Measurements from ENCODE around the gene PPP1R13B. TPM values are rescaled to one million over a fixed set of nuclear protein-coding genes. Genes with fewer than 3 reads are reported as not detected.

The PPP1R13B gene
- total RNA-seq, 1 donor from 2014 or later, result 32.7 TPM

GRCh38 chr14:103699901-103700752 lies 147.2 kb downstream of the PPP1R13B start:
- peak overlapping the region; percentile 58 to 62 for H3K27ac ChIP-seq
- H3K4me3 ChIP-seq, result no peak overlapping the region
- H3K27me3 ChIP-seq, result no peaks in the 10 kb centered on the region
- no peaks in the 10 kb centered on the region for H3K9me3 ChIP-seq
- no peak for DNase-seq (ENCODE audit: low spot score in 2 of 2)
- TF ChIP-seq, protein P1, sequence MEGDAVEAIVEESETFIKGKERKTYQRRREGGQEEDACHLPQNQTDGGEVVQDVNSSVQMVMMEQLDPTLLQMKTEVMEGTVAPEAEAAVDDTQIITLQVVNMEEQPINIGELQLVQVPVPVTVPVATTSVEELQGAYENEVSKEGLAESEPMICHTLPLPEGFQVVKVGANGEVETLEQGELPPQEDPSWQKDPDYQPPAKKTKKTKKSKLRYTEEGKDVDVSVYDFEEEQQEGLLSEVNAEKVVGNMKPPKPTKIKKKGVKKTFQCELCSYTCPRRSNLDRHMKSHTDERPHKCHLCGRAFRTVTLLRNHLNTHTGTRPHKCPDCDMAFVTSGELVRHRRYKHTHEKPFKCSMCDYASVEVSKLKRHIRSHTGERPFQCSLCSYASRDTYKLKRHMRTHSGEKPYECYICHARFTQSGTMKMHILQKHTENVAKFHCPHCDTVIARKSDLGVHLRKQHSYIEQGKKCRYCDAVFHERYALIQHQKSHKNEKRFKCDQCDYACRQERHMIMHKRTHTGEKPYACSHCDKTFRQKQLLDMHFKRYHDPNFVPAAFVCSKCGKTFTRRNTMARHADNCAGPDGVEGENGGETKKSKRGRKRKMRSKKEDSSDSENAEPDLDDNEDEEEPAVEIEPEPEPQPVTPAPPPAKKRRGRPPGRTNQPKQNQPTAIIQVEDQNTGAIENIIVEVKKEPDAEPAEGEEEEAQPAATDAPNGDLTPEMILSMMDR (IDR thresholded peaks at IDR 0.05), result no peak
- peaks cover 47 to 75% of the 10 kb centered on the region in 2 donors for H3K36me3 ChIP-seq
- intact Hi-C loops (cut with DNase I), result no loop called here
- H3K4me1 ChIP-seq, result peaks cover 13 to 35% of the 10 kb centered on the region in 2 donors

GRCh38 chr14:103699261-103699661 lies 148.1 kb downstream of the PPP1R13B start:
- peaks cover 46 to 74% of the 10 kb centered on the region in 2 donors for H3K36me3 ChIP-seq
- no peaks in the 10 kb centered on the region for H3K9me3 ChIP-seq
- no peak overlapping the region for H3K4me3 ChIP-seq
- intact Hi-C loops (cut with DNase I), result no loop called here
- no peaks in the 10 kb centered on the region for H3K27me3 ChIP-seq
- TF ChIP-seq, protein P1 (IDR thresholded peaks at IDR 0.05), result no peak
- peaks cover 13 to 35% of the 10 kb centered on the region in 2 donors for H3K4me1 ChIP-seq
- no peak overlapping the region for H3K27ac ChIP-seq
- DNase-seq (ENCODE audit: low spot score in 2 of 2), result no peak

- DNase-seq (ENCODE audit: low spot score in 2 of 2), result no peak
- peak overlapping the region in 1 of 2 donors; percentile 50 for H3K27ac ChIP-seq
- no peaks in the 10 kb centered on the region for H3K27me3 ChIP-seq
- intact Hi-C loops (cut with DNase I), result no loop called here
- no peak overlapping the region for H3K4me3 ChIP-seq
- H3K9me3 ChIP-seq, result no peaks in the 10 kb centered on the region
- H3K4me1 ChIP-seq, result peaks cover 13 to 35% of the 10 kb centered on the region in 2 donors
- TF ChIP-seq, protein P1 (IDR thresholded peaks at IDR 0.05), result no peak
- H3K36me3 ChIP-seq, result peaks cover 50 to 74% of the 10 kb centered on the region in 2 donors
Observed at GRCh38 chr14:103698380-103699260, 148.8 kb downstream of the PPP1R13B start.

GRCh38 chr14:103697603-103698379 lies 149.6 kb downstream of the PPP1R13B start:
- TF ChIP-seq, protein P1 (IDR thresholded peaks at IDR 0.05), result no peak
- intact Hi-C loops (cut with DNase I), result no loop called here

GRCh38 chr14:103697206-103697602 lies 150.2 kb downstream of the PPP1R13B start:
- Histone ChIP-seq H3K9me3 (no peaks in the 10 kb centered on the region), H3K27ac (peak overlapping the region in 1 of 2 donors; percentile 8), H3K27me3 (no peaks in the 10 kb centered on the region), H3K4me3 (no peak overlapping the region), H3K36me3 (peaks cover 48 to 74% of the 10 kb centered on the region in 2 donors), H3K4me1 (peaks cover 13 to 35% of the 10 kb centered on the region in 2 donors)
- DNase-seq (ENCODE audit: low spot score in 2 of 2), result no peak
- intact Hi-C loops (cut with DNase I), result no loop called here
- TF ChIP-seq, protein P1 (IDR thresholded peaks at IDR 0.05), result no peak

More at GRCh38 chr14:103697603-103698379, 149.6 kb downstream of the PPP1R13B start:
- no peak overlapping the region for H3K4me3 ChIP-seq
- peak overlapping the region in 1 of 2 donors; percentile 50 for H3K27ac ChIP-seq
- H3K27me3 ChIP-seq, result no peaks in the 10 kb centered on the region
- peaks cover 50 to 74% of the 10 kb centered on the region in 2 donors for H3K36me3 ChIP-seq
- peaks cover 13 to 35% of the 10 kb centered on the region in 2 donors for H3K4me1 ChIP-seq
- DNase-seq (ENCODE audit: low spot score in 2 of 2), result no peak
- no peaks in the 10 kb centered on the region for H3K9me3 ChIP-seq

All from ascending aorta (tissue), 2 donors.